ENCODE data around the gene TRAF2.

The TRAF2 gene

DNA sequence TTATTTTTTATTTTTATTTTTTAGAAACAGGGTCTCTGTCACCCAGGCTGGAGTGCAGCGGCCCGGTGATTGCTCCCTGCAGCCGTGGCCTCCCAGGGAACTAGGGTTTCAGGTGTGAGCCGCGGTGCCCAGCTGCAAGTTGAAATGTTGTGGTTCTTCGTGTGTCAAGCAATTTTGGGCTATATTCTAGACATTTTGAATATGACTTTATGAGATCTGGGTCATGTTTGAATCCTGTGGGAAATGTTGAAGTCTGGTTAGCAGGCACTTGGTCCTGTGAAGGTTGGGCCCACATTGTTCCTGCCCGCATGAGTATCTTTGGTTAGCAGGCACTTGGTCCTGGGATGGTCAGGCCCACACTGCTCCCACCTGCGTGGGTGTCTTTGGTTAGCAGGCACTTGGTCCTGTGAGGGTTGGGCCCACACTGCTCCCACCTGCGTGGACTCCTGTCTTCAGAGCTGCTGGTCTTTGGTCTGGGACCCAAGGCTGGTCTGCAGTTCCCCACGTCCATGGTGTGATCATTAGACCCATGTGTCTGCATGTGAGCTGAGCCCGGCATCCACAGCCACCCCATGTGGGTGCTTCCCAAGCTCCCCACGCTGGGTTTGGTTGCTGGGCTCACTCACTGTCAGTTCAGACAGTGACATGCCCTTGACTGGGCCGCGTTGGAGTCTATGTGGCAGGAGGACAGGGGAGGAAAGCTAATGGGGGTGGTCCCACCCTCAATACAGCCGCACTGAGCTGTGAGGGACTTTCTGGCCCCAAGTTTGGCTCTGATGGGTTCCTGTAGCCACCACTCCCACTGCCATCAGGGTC, 51.1 kb downstream of the TRAF2 start:
- TF ChIP-seq, protein P1, sequence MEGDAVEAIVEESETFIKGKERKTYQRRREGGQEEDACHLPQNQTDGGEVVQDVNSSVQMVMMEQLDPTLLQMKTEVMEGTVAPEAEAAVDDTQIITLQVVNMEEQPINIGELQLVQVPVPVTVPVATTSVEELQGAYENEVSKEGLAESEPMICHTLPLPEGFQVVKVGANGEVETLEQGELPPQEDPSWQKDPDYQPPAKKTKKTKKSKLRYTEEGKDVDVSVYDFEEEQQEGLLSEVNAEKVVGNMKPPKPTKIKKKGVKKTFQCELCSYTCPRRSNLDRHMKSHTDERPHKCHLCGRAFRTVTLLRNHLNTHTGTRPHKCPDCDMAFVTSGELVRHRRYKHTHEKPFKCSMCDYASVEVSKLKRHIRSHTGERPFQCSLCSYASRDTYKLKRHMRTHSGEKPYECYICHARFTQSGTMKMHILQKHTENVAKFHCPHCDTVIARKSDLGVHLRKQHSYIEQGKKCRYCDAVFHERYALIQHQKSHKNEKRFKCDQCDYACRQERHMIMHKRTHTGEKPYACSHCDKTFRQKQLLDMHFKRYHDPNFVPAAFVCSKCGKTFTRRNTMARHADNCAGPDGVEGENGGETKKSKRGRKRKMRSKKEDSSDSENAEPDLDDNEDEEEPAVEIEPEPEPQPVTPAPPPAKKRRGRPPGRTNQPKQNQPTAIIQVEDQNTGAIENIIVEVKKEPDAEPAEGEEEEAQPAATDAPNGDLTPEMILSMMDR (IDR thresholded peaks at IDR 0.05; ENCODE audit: low read depth, low read length) = no peak
- DNase-seq = no peak
- Histone ChIP-seq H3K27me3 (ENCODE audit: insufficient read depth, low read depth, severe bottlenecking) (no peaks in the 10 kb centered on the region), H3K36me3 (peaks cover 47% of the 10 kb centered on the region), H3K27ac (0 out of 2 replicates have a peak overlapping the region, but pooled peaks have one; percentile 16), H3K4me3 (ENCODE audit: low read depth, low read length) (no peak overlapping the region), H3K9me3 (ENCODE audit: severe bottlenecking) (no peaks in the 10 kb centered on the region)

DNA sequence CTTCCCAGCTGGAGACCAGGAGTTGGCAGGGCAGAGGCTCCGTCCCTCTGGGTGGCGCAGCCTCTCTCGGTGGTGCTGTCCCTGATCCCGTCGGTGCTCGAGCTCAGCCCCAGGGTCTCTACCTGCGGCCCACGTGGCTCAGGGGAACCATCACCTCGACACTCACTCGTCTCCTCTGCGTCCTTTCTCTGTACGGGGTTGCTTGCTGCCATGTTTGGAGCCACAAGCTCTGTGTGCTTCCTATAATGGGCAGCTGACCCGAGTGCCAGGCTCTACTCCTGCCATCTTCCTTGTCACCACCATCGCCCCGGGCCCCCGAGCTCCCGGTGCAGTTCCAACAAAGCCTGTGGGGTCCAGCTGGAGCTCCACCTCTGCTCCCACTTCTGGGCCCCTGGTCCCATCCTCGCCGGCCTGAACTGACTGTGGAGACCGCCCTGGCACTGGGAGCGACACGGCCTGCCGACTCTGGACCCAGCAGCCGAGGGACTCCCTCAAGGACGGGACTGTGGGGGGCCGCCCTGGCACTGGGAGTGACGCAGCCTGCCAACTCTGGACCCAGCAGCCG, 53.2 kb downstream of the TRAF2 start:
- no peak overlapping the region for H3K4me3 ChIP-seq (ENCODE audit: low read depth, low read length)
- H3K27ac ChIP-seq = no peak overlapping the region
- DNase-seq = no peak
- TF ChIP-seq, protein P1 (IDR thresholded peaks at IDR 0.05; ENCODE audit: low read depth, low read length) = no peak
- peaks cover 37% of the 10 kb centered on the region for H3K36me3 ChIP-seq
- H3K9me3 ChIP-seq (ENCODE audit: severe bottlenecking) = no peaks in the 10 kb centered on the region
- H3K27me3 ChIP-seq (ENCODE audit: insufficient read depth, low read depth, severe bottlenecking) = no peaks in the 10 kb centered on the region

DNA sequence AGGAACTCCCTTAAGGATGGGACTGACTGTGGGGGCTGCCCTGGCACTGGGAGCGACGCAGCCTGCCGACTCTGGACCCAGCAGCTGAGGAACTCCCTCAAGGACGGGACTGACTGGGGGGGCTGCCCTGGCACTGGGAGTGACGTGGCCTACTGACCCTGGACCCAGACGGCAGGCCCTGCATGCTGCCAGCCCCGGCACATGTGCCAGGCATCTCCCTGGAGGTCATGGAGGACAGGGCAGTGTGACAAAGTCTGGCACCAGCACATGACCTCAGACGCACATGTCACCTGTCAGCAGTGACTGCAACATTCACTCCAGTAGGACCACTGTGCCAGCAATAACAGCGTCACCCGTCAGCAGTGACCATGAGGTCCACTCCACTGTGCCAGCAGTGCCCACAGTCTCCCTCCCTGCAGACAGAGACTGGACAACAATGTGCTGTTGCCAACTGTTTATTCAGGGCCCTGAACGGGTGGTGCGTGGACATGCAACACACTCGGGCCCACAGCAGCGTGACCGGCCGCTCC, 53.7 kb downstream of the TRAF2 start:
- DNase-seq = no peak
- Histone ChIP-seq H3K4me3 (ENCODE audit: low read depth, low read length) (no peak overlapping the region), H3K27me3 (ENCODE audit: insufficient read depth, low read depth, severe bottlenecking) (no peaks in the 10 kb centered on the region), H3K9me3 (ENCODE audit: severe bottlenecking) (no peaks in the 10 kb centered on the region), H3K27ac (no peak overlapping the region), H3K36me3 (peaks cover 34% of the 10 kb centered on the region)
- TF ChIP-seq, protein P1 (IDR thresholded peaks at IDR 0.05; ENCODE audit: low read depth, low read length) = no peak

- TF ChIP-seq, protein P1 (IDR thresholded peaks at IDR 0.05; ENCODE audit: low read depth, low read length) = no peak
- Histone ChIP-seq H3K36me3 (peaks cover 34% of the 10 kb centered on the region), H3K27me3 (ENCODE audit: insufficient read depth, low read depth, severe bottlenecking) (no peaks in the 10 kb centered on the region), H3K27ac (no peak overlapping the region), H3K9me3 (ENCODE audit: severe bottlenecking) (no peaks in the 10 kb centered on the region), H3K4me3 (ENCODE audit: low read depth, low read length) (no peak overlapping the region)
- no peak for DNase-seq
Measured at GRCh38 chr9:136940526-136941230, 54.4 kb downstream of the TRAF2 start.

DNA sequence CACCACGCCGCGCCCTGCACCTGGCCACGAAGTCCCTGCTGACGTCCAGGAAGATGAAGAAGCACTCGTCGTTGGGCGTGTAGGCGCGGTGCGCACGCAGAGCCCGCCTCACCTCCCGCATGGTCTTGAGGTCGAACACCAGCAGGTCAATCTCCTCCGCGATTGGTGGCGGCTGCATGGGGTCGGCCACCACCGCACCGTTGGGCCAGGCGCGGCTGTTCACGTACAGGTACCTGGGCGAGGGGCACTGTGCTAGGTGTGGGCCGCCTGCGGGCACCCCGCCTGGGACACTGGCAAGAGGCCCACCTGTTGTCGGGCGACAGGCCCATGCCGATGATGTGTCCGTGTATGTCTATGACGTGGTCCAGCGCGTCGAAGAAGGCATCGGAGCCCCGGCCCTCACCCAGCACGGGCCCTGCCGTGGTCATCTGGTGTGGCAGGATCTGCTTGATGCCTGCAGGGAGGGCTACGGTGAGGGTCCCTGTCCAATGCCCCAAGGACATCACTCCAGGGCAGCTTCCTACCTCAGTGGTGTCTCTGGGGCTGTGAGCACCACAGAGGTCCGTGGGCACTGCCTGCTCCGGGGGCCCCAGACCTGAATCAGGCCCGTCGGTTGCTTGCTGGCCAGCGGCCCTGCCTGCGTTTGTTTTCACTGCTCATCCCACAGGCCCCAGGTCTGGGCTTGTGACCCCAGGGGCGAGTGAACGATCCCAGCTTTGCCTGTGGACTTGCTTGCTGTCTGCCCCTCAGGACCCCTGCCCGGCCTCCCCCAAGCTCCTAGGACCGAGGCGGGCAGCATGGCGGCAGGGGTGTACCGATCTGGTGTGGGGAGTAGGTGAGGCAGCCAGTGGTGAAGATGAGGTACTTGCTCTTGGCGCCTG, 55.2 kb downstream of the TRAF2 start:
- Histone ChIP-seq H3K27me3 (ENCODE audit: insufficient read depth, low read depth, severe bottlenecking) (no peaks in the 10 kb centered on the region), H3K36me3 (peaks cover 34% of the 10 kb centered on the region), H3K27ac (no peak overlapping the region), H3K9me3 (ENCODE audit: severe bottlenecking) (no peaks in the 10 kb centered on the region), H3K4me3 (ENCODE audit: low read depth, low read length) (no peak overlapping the region)
- TF ChIP-seq, protein P1 (IDR thresholded peaks at IDR 0.05; ENCODE audit: low read depth, low read length) = no peak
- no peak for DNase-seq

All from WERI-Rb-1 (cell line).